CD8-positive, alpha-beta memory T cell (primary cell): Measurements from ENCODE around the gene PLA2G2F. TPM values are rescaled to one million over a fixed set of nuclear protein-coding genes. Genes with fewer than 3 reads are reported as not detected.

ENCODE experiments used
- CTCF ChIA-PET: fragments of 350-600 bp; sonication (Branson Sonifier 250); formaldehyde crosslinking; loops from one replicate; lab custom pipeline; 2021; ENCODE audit warnings: antibody characterized with exemption; lab: Charles Lee
- POLR2A ChIA-PET: fragments of 350-600 bp; sonication (Branson Sonifier 250); formaldehyde crosslinking; loops from one replicate; lab custom pipeline; 2021; ENCODE audit warnings: antibody characterized with exemption; lab: Charles Lee
- DNase-seq, 5 donors: peaks; one replicate each; pipeline versions ENCODE4 v3.0.0 to v3.0.0-alpha.2; 2020 to 2022; ENCODE audit warnings: mixed read lengths in 1 of 5
- H3K27ac ChIP-seq: one replicate; pipeline ENCODE4 v1.7.0; 2013; ENCODE audit warnings: low read depth, mild to moderate bottlenecking, low read length, moderate library complexity
- H3K27me3 ChIP-seq: 2 replicates; pipeline ENCODE4 v1.7.0; 2013; ENCODE audit warnings: low read length, mild to moderate bottlenecking; ENCODE audit not compliant: insufficient read depth, poor library complexity, severe bottlenecking
- H3K36me3 ChIP-seq: 2 replicates; pipeline ENCODE4 v1.7.0; 2013; ENCODE audit warnings: mild to moderate bottlenecking, low read length, moderate library complexity; ENCODE audit not compliant: insufficient read depth
- H3K4me1 ChIP-seq: 2 replicates; pipeline ENCODE4 v1.7.0; 2013; ENCODE audit warnings: mild to moderate bottlenecking, low read length, moderate library complexity; ENCODE audit not compliant: insufficient read depth
- H3K4me3 ChIP-seq: 2 replicates; pipeline ENCODE4 v1.7.0; 2013; ENCODE audit warnings: mild to moderate bottlenecking, low read length
- H3K9me3 ChIP-seq: 2 replicates; pipeline ENCODE4 v1.7.0; 2013; ENCODE audit warnings: mild to moderate bottlenecking, low read length
- H3K27ac Mint-ChIP-seq, 8 donors: one replicate each; pipeline ENCODE4 v1.8.0; 2020 to 2021; ENCODE audit warnings: mixed read lengths in 8 of 8, mild to moderate bottlenecking in 6 of 8, inconsistent platforms in 3 of 8, moderate library complexity in 3 of 8
- H3K27me3 Mint-ChIP-seq, 2 donors: one replicate each; pipeline ENCODE4 v1.8.0; 2020 to 2021; ENCODE audit warnings: mixed read lengths in 2 of 2, mild to moderate bottlenecking in 1 of 2, moderate library complexity in 1 of 2
- H3K36me3 Mint-ChIP-seq, 3 donors: one replicate each; pipeline ENCODE4 v1.8.0; 2020 to 2021; ENCODE audit warnings: mixed read lengths in 3 of 3, inconsistent platforms in 1 of 3, mild to moderate bottlenecking in 1 of 3
- H3K4me1 Mint-ChIP-seq, 3 donors: one replicate each; pipeline ENCODE4 v1.8.0; 2020 to 2021; ENCODE audit warnings: mixed read lengths in 3 of 3, inconsistent platforms in 1 of 3, mild to moderate bottlenecking in 1 of 3
- H3K4me3 Mint-ChIP-seq, 7 donors: one replicate each; pipeline ENCODE4 v1.8.0; 2020 to 2021; ENCODE audit warnings: mixed read lengths in 7 of 7, mild to moderate bottlenecking in 6 of 7, moderate library complexity in 4 of 7, inconsistent platforms in 2 of 7
- H3K9me3 Mint-ChIP-seq, 5 donors: one replicate each; pipeline ENCODE4 v1.8.0; 2020 to 2022; ENCODE audit warnings: mixed read lengths in 5 of 5, mild to moderate bottlenecking in 3 of 5, moderate library complexity in 2 of 5, inconsistent platforms in 1 of 5
- polyA plus RNA-seq: library from polyadenylated mRNA; unstranded; fragments of 300-500 nt; fragmentation: Illumina TruSeq; gene quantifications from one replicate; pipeline ENCODE4 v1.2.3, GENCODE V29; 2021
- total RNA-seq, 2 experiments: library from RNA; stranded (reverse); gene quantifications; one replicate each; pipeline ENCODE4 v1.2.3, GENCODE V29; 2021

PLA2G2F gene
- total and polyA plus RNA-seq, 3 experiments from 2014 or later, result not detected

DNA sequence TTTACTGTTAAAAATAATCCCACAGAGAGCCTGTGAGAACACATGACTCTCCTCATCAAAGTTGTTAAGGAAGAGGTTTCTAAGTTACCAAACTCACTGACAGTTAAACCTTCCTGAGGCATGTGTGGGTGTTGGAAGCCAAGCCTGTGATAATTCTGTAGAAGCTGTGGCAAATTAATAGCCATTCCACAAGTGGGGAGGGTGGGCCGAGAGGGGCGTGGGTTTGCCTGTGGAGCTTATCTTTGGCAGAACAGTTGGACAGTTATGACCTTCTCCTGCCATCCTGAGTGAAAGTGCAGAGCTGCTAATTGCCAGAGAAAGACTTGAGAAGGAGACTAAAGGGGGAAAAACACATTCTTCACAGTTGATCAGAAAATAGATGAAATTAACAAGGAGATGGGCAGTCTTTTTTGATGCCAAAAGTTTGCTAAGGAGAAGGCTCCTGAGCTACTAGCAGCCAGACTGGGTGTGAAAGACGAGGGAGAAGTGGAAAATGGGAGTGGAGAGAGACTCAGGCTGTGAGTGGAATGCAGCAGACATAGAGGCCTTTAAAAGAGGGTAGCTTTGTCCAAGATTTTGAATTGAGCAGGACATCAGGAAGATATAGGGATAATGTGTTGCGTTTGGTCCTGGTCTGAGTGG lies 48.8 kb downstream of the PLA2G2F start:
- Histone ChIP-seq H3K27ac (peak overlapping the region; percentile 86), H3K4me1 (peaks cover 40% of the 10 kb centered on the region), H3K4me3 (no peak overlapping the region), H3K9me3 (no peaks in the 10 kb centered on the region), H3K27me3 (no peaks in the 10 kb centered on the region), H3K36me3 (no peaks in the 10 kb centered on the region)
- ChIA-PET CTCF (no interaction called here), POLR2A (no interaction called here)
- Mint-ChIP-seq H3K27me3 (peaks cover 7 to 25% of the 10 kb centered on the region in 2 donors), H3K4me3 (peak overlapping the region in 6 of 7 donors; percentile 3 to 90 (median 24)), H3K9me3 (no peaks in the 10 kb centered on the region), H3K36me3 (no peaks in the 10 kb centered on the region), H3K4me1 (peaks cover 40 to 50% (median 46%) of the 10 kb centered on the region in 3 donors), H3K27ac (peak overlapping the region in 5 of 8 donors; percentile 4 to 92 (median 67))
- no peak for DNase-seq

DNA sequence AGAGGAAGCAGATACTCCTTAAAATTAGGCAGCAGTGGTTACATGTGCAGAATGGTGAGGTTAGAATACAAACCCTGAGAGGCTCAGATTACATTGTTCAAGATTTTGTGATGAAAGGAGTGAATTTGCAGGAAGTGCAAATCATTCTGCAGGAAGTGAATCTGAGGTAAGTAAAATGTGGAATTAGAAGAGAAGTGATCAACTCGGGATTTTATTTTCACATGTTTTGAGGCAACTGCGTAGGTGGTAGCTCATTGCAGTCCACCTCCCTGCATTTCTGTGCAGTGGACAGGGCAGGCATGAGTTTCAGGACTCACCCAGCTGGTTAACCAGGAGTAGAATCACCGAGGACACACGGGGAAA lies 49.3 kb downstream of the PLA2G2F start:
- Mint-ChIP-seq H3K27me3 (peaks cover 7 to 27% of the 10 kb centered on the region in 2 donors), H3K36me3 (no peaks in the 10 kb centered on the region), H3K9me3 (no peaks in the 10 kb centered on the region), H3K27ac (peak overlapping the region in 2 of 8 donors; percentile 7 to 77), H3K4me1 (peaks cover 40 to 46% (median 45%) of the 10 kb centered on the region in 3 donors), H3K4me3 (no peak overlapping the region)
- Histone ChIP-seq H3K4me3 (no peak overlapping the region), H3K27ac (peak overlapping the region; percentile 86), H3K4me1 (peaks cover 40% of the 10 kb centered on the region), H3K36me3 (no peaks in the 10 kb centered on the region), H3K9me3 (no peaks in the 10 kb centered on the region), H3K27me3 (no peaks in the 10 kb centered on the region)
- no peak for DNase-seq
- CTCF ChIA-PET, result no interaction called here
- POLR2A ChIA-PET, result no interaction called here

DNA sequence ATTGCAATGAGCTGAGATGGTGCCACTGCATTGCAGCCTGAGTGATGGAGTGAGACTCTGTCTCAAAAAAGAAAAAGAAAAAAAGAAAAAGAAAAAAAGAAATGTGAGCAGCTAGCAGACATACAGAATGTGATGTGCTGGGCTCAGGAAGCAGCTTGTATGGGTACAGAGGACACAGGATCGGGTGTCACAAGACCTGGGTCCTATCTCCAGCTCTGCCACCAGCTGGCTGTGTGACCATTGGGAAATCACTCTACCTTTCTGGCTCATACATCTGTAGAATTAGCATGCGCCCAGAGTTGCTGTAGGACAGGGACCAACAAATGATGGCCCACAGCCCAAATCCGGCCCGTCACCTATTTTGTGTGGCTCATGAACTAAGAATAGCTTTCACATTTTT lies 50.5 kb downstream of the PLA2G2F start:
- Histone ChIP-seq H3K27ac (no peak overlapping the region), H3K9me3 (no peaks in the 10 kb centered on the region), H3K4me1 (peaks cover 37% of the 10 kb centered on the region), H3K36me3 (no peaks in the 10 kb centered on the region), H3K27me3 (no peaks in the 10 kb centered on the region), H3K4me3 (no peak overlapping the region)
- DNase-seq, result no peak
- ChIA-PET POLR2A (interaction anchor here (0.6 kb wide), 1 partner anchor 36 kb away, joined by 12 read pairs; no protein-coding TSS in a partner anchor), CTCF (interaction anchor here (1.4 kb wide), 1 partner anchor 10 kb away, joined by 3 read pairs; no protein-coding TSS in a partner anchor)
- no peak overlapping the region for H3K4me3 Mint-ChIP-seq
- H3K9me3 Mint-ChIP-seq, result no peaks in the 10 kb centered on the region
- no peaks in the 10 kb centered on the region for H3K36me3 Mint-ChIP-seq
- no peak overlapping the region for H3K27ac Mint-ChIP-seq
- peaks cover 33 to 35% (median 33%) of the 10 kb centered on the region in 3 donors for H3K4me1 Mint-ChIP-seq
- peaks cover 7 to 36% of the 10 kb centered on the region in 2 donors for H3K27me3 Mint-ChIP-seq

DNA sequence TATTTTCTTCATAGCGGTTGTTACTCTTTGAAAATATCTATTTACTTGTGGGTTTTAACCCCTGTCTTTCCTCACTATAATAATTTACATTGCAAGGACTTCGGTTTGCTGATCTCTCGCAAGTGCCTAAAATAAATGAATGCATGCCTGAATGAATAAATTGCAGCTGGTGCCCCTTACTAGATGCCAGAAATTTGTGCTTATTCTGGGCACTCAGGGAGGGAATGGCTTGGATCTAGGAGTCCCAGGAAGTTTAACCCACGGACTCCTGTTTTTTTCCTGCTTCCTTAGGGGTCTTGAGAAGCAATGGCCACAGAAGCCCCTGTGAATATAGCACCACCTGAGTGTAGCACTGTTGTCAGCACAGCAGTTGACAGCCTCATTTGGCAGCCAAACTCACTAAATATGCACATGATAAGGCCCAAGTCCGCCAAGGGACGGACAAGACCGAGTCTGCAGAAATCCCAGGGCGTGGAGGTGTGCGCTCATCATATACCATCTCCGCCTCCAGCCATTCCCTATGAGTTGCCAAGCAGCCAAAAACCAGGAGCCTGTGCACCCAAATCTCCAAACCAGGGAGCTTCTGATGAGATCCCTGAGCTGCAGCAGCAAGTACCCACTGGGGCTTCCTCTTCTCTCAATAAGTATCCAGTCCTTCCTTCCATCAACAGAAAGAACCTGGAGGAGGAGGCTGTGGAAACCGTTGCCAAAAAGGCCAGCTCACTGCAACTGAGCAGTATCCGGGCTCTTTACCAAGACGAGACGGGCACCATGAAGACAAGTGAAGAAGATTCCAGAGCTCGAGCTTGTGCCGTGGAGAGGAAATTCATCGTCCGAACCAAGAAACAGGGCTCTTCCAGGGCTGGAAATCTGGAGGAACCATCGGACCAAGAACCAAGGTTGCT lies 51.4 kb downstream of the PLA2G2F start:
- peaks cover 24 to 28% (median 26%) of the 10 kb centered on the region in 3 donors for H3K4me1 Mint-ChIP-seq
- H3K4me3 Mint-ChIP-seq, result no peak overlapping the region
- Histone ChIP-seq H3K9me3 (no peaks in the 10 kb centered on the region), H3K4me1 (peaks cover 28% of the 10 kb centered on the region), H3K4me3 (no peak overlapping the region), H3K27me3 (no peaks in the 10 kb centered on the region), H3K36me3 (no peaks in the 10 kb centered on the region), H3K27ac (no peak overlapping the region)
- no peaks in the 10 kb centered on the region for H3K36me3 Mint-ChIP-seq
- no peak overlapping the region for H3K27ac Mint-ChIP-seq
- H3K27me3 Mint-ChIP-seq, result peaks cover 7 to 43% of the 10 kb centered on the region in 2 donors
- no peak for DNase-seq
- ChIA-PET POLR2A (no interaction called here), CTCF (interaction anchor here (1.0 to 1.4 kb wide), 2 partner anchors 11 to 22 kb away, joined by 3 read pairs; no protein-coding TSS in a partner anchor)
- H3K9me3 Mint-ChIP-seq, result no peaks in the 10 kb centered on the region

DNA sequence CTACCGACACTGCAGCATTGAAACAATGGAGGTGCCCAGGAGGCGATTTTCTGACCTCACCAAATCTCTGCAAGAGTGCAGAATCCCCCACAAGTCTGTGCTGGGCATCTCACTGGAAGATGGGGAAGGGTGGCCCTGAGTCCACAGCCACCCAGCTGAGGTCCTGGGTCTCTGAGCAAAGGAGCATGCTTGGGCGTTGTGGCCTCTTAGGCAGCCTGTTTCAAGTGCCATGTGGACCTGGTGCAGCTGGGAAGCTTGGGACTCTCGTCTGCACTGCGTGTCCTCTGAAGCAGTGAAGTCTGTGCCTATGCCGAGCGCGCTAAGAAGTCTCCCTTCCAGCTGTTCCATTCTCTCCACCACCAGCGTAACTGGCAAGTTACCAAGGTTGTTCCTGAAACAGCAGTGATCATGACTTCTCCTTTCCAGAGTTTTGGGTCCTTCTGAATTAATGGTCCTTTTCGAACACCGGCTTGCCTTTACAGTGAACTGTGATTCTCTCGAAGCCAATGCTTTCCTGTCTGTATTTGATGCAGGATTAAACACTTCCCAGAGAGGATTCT lies 52.2 kb downstream of the PLA2G2F start:
- no peak for DNase-seq
- peaks cover 10 to 48% of the 10 kb centered on the region in 2 donors for H3K27me3 Mint-ChIP-seq

DNA sequence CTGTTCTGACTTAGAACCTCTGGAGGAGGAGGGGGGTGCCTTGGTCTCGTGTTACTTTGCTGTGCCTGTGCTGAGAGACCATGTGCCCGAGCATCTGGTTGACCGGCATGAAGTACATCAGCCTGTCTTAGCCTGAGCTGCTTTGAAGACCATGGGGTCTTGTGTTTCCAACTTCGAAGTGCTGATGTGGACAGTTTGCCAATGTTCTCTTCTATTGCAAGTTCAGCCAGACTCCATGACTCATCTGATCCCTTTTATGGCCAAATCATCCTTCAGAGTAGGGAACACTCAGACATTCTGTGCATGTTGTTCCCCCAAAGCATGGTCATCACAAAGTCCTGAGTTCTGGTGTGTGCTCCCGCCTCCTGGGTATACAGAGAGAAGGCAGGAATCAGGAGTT lies 53.2 kb downstream of the PLA2G2F start:
- Mint-ChIP-seq H3K4me3 (no peak overlapping the region), H3K4me1 (peaks cover 11 to 16% (median 13%) of the 10 kb centered on the region in 3 donors), H3K27ac (peak overlapping the region in 2 of 8 donors; percentile 5 to 47), H3K9me3 (no peaks in the 10 kb centered on the region), H3K36me3 (no peaks in the 10 kb centered on the region), H3K27me3 (peaks cover 12 to 53% of the 10 kb centered on the region in 2 donors)
- Histone ChIP-seq H3K27me3 (no peaks in the 10 kb centered on the region), H3K4me3 (no peak overlapping the region), H3K36me3 (no peaks in the 10 kb centered on the region), H3K4me1 (peaks cover 16% of the 10 kb centered on the region), H3K27ac (no peak overlapping the region), H3K9me3 (no peaks in the 10 kb centered on the region)
- DNase-seq, result no peak
- POLR2A ChIA-PET, result no interaction called here
- CTCF ChIA-PET, result interaction anchor here (1.7 kb wide), 1 partner anchor 14 kb away, joined by 4 read pairs; no protein-coding TSS in a partner anchor

More for the DNA sequence above, 52.2 kb downstream of the PLA2G2F start:
- peaks cover 21 to 25% (median 23%) of the 10 kb centered on the region in 3 donors for H3K4me1 Mint-ChIP-seq
- no peak overlapping the region for H3K27ac ChIP-seq
- H3K4me1 ChIP-seq, result peaks cover 26% of the 10 kb centered on the region
- H3K36me3 ChIP-seq, result no peaks in the 10 kb centered on the region
- no peak overlapping the region for H3K4me3 ChIP-seq
- no peaks in the 10 kb centered on the region for H3K9me3 Mint-ChIP-seq
- H3K36me3 Mint-ChIP-seq, result no peaks in the 10 kb centered on the region
- ChIA-PET CTCF (interaction anchor here (1.0 kb wide), 1 partner anchor 21 kb away, joined by 3 read pairs; no protein-coding TSS in a partner anchor), POLR2A (no interaction called here)
- H3K27me3 ChIP-seq, result no peaks in the 10 kb centered on the region
- H3K9me3 ChIP-seq, result no peaks in the 10 kb centered on the region
- no peak overlapping the region for H3K4me3 Mint-ChIP-seq
- no peak overlapping the region for H3K27ac Mint-ChIP-seq

DNA sequence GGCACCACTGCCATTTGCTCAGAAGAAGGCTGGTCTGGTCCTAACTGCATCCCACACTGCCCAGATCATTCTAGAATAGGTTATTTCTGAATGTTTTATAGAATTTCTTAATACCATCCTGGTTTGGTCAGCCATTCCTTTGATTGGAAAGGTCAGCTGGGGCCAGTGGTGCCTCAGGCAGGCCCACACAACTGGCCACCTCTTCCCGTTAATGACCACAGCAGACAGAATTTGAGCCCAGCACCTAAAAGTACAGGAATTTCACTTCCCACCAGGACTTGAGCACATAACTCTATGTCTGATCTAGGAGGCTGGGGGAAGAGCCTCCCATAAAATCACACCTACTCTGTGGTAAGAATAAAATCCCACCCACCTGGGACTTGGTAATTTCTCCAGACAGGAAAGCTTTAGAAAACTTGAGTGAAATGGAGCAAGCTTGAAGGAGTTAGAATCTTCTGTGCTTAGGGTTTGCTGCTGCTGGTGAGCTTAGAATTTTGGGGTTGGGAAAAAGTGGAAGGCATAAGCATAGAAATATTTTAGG lies 53.8 kb downstream of the PLA2G2F start:
- CTCF ChIA-PET, result interaction anchor here (0.9 to 5.3 kb wide), 3 partner anchors 14 to 275 kb away, joined by 3 to 47 read pairs (median 4); no protein-coding TSS in a partner anchor
- Histone ChIP-seq H3K4me3 (no peak overlapping the region), H3K27me3 (no peaks in the 10 kb centered on the region), H3K9me3 (no peaks in the 10 kb centered on the region), H3K36me3 (no peaks in the 10 kb centered on the region), H3K27ac (no peak overlapping the region), H3K4me1 (peaks cover 10% of the 10 kb centered on the region)
- Mint-ChIP-seq H3K4me1 (peaks cover 5 to 10% (median 7%) of the 10 kb centered on the region in 3 donors), H3K36me3 (no peaks in the 10 kb centered on the region), H3K9me3 (no peaks in the 10 kb centered on the region), H3K27me3 (peaks cover 12 to 53% of the 10 kb centered on the region in 2 donors), H3K4me3 (no peak overlapping the region), H3K27ac (no peak overlapping the region)
- POLR2A ChIA-PET, result no interaction called here
- no peak for DNase-seq
